Loucy (cell line): ENCODE data around the gene ASB10.

Source experiments
- H2AFZ ChIP-seq: fragments of 200-600 bp; sonication (generic); 2 replicates; pipeline ENCODE4 v1.6.0; 2016; ENCODE audit warnings: antibody characterized with exemption, mild to moderate bottlenecking, low read length, moderate library complexity
- H3F3A ChIP-seq: fragments of 200-600 bp; 2 replicates; pipeline ENCODE4 v1.6.0; 2016; ENCODE audit warnings: antibody characterized with exemption, low read depth, mild to moderate bottlenecking
- H3K27me3 ChIP-seq: fragments of 200-600 bp; sonication (generic); 2 replicates; pipeline ENCODE4 v1.6.1; 2014; ENCODE audit warnings: low read length, mild to moderate bottlenecking; ENCODE audit not compliant: insufficient read depth, poor library complexity, severe bottlenecking
- H3K36me3 ChIP-seq: fragments of 200-600 bp; sonication (generic); 2 replicates; pipeline ENCODE4 v1.6.1; 2016; ENCODE audit warnings: low read length; ENCODE audit not compliant: insufficient read depth
- H3K4me1 ChIP-seq: fragments of 200-600 bp; sonication (generic); 2 replicates; pipeline ENCODE4 v1.5.1; 2014; ENCODE audit warnings: low read length, mild to moderate bottlenecking; ENCODE audit not compliant: insufficient read depth, poor library complexity, severe bottlenecking
- H3K4me2 ChIP-seq: fragments of 200-600 bp; sonication (generic); 2 replicates; pipeline ENCODE4 v1.6.0; 2014; ENCODE audit warnings: antibody characterized with exemption, low read length, low read depth, mild to moderate bottlenecking; ENCODE audit not compliant: poor library complexity, severe bottlenecking
- H3K4me3 ChIP-seq: fragments of 200-600 bp; sonication (generic); 2 replicates; pipeline ENCODE4 v1.5.1; 2014; ENCODE audit warnings: low read length, mild to moderate bottlenecking, mixed read lengths; ENCODE audit not compliant: poor library complexity, severe bottlenecking
- H3K79me2 ChIP-seq: fragments of 200-600 bp; sonication (generic); 2 replicates; pipeline ENCODE4 v1.6.1; 2014; ENCODE audit warnings: low read length; ENCODE audit not compliant: insufficient read depth
- H3K9ac ChIP-seq: fragments of 200-600 bp; sonication (generic); 2 replicates; pipeline ENCODE4 v1.6.0; 2014; ENCODE audit warnings: mild to moderate bottlenecking, low read depth, low read length, moderate library complexity; ENCODE audit not compliant: poor library complexity, severe bottlenecking
- H3K9me2 ChIP-seq: fragments of 200-600 bp; sonication (generic); replicated peaks from 2 replicates; pipeline ENCODE4 v1.6.1; 2016; ENCODE audit warnings: low read depth, low read length, mixed read lengths
- H3K9me3 ChIP-seq: fragments of 200-600 bp; sonication (generic); 2 replicates; pipeline ENCODE4 v1.6.1; 2014; ENCODE audit warnings: mild to moderate bottlenecking, antibody characterized with exemption, low read length, low read depth; ENCODE audit not compliant: insufficient read depth
- H4K20me1 ChIP-seq: fragments of 200-600 bp; sonication (generic); 2 replicates; pipeline ENCODE4 v1.6.0; 2014; ENCODE audit warnings: antibody characterized with exemption, low read length, mild to moderate bottlenecking; ENCODE audit not compliant: insufficient read depth, poor library complexity, severe bottlenecking
- EZH2phosphoT487 ChIP-seq: fragments of 200-600 bp; IDR thresholded peaks from 2 replicates; pipeline ENCODE4 v1.6.1; 2018; ENCODE audit warnings: antibody characterized with exemption, mild to moderate bottlenecking, moderate library complexity, borderline replicate concordance
- TF ChIP-seq, protein P1 (sequence below): fragments of 200-600 bp; sonication (generic); conservative IDR thresholded peaks from 2 replicates; pipeline ENCODE4 v1.5.1; 2014; ENCODE audit warnings: mild to moderate bottlenecking, antibody characterized with exemption, low read length

ASB10 gene

DNA sequence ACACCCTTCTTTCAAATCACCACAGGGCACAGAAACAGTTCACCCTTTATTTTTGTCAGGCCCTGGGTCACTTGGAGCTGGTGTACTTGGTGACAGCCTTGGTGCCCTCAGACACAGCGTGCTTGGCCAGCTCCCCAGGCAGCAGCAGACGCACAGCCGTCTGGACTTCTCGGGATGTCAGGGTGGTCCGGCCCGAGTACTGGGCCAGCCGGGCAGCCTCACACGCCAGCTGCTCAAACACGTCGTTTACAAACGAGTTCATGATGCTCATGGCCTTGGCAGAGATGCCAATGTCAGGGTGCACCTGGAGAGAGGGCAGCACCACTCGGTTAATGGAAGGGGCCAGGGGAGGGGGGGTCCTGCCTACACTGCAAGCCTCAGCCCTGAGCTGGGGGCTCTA lies 20.8 kb upstream of the ASB10 start:
- H3K36me3 ChIP-seq = no peaks in the 10 kb centered on the region; the same call in 1 of the 2 replicates
- 0 out of 2 replicates have a peak, but pooled peaks cover 7% of the 10 kb centered on the region for H3F3A ChIP-seq
- no peaks in the 10 kb centered on the region for H3K27me3 ChIP-seq
- H3K79me2 ChIP-seq = no peaks in the 10 kb centered on the region
- H3K9me3 ChIP-seq = no peaks in the 10 kb centered on the region
- H3K4me3 ChIP-seq = peak overlapping the region; percentile 55
- peaks cover 44% of the 10 kb centered on the region for H3K4me1 ChIP-seq
- no peaks in the 10 kb centered on the region for H4K20me1 ChIP-seq
- peak overlapping the region; percentile 63 for H3K9ac ChIP-seq
- peak overlapping the region; percentile 83 for H3K4me2 ChIP-seq
- no peak for TF ChIP-seq EZH2phosphoT487
- TF ChIP-seq, protein P1, sequence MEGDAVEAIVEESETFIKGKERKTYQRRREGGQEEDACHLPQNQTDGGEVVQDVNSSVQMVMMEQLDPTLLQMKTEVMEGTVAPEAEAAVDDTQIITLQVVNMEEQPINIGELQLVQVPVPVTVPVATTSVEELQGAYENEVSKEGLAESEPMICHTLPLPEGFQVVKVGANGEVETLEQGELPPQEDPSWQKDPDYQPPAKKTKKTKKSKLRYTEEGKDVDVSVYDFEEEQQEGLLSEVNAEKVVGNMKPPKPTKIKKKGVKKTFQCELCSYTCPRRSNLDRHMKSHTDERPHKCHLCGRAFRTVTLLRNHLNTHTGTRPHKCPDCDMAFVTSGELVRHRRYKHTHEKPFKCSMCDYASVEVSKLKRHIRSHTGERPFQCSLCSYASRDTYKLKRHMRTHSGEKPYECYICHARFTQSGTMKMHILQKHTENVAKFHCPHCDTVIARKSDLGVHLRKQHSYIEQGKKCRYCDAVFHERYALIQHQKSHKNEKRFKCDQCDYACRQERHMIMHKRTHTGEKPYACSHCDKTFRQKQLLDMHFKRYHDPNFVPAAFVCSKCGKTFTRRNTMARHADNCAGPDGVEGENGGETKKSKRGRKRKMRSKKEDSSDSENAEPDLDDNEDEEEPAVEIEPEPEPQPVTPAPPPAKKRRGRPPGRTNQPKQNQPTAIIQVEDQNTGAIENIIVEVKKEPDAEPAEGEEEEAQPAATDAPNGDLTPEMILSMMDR = no peak
- H2AFZ ChIP-seq = no peak overlapping the region
- H3K9me2 ChIP-seq = no peaks in the 10 kb centered on the region

DNA sequence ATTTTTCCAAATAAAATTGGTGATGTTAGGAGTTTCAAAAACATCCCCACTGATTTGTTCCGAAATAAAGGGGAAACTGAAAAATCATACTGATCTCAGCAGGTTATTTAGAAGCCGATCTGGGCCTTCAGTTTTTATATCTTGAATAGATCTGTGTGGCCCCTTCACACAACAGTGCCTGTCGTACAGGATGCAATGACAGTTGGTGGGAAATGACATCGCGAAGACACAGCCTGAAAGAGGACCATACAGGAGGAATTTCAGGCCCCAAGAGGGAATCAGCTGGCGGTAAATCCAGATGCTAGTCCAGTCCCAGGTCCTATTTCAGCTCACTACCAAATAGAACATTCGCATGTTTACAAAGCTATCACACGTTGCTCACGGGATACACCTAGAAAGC lies 20.3 kb upstream of the ASB10 start:
- TF ChIP-seq, protein P1 = no peak
- TF ChIP-seq EZH2phosphoT487 = no peak
- Histone ChIP-seq H3K4me3 (peak overlapping the region; percentile 55), H4K20me1 (no peaks in the 10 kb centered on the region), H3K36me3 (no peaks in the 10 kb centered on the region; the same call in 1 of the 2 replicates), H2AFZ (0 out of 2 replicates have a peak overlapping the region, but pooled peaks have one; percentile 1), H3F3A (0 out of 2 replicates have a peak, but pooled peaks cover 7% of the 10 kb centered on the region), H3K9ac (peak overlapping the region; percentile 63), H3K9me3 (no peaks in the 10 kb centered on the region), H3K9me2 (no peaks in the 10 kb centered on the region), H3K4me1 (peaks cover 44% of the 10 kb centered on the region), H3K27me3 (no peaks in the 10 kb centered on the region), H3K79me2 (no peaks in the 10 kb centered on the region), H3K4me2 (peak overlapping the region; percentile 83)

DNA sequence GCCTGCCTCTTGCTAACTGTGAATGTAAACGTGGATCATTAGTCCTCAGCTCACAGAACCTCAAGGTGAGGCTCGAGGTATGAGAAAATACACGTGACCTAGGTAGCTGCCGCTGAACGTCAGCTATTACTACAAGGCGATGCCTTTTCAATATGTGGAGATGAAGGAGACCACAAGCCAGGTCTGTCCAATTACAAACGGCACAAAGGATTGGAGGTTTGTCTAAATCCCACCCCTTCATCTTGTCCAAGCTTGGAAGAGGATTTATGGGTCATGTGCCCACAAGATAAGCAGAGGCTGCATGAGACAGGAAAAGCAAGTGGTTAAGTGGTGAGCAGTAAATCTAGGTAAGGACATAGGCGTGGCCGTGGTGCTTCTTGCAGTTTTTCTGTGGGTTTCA lies 19.9 kb upstream of the ASB10 start:
- H3K9ac ChIP-seq = peak overlapping the region; percentile 57
- TF ChIP-seq EZH2phosphoT487 = no peak
- TF ChIP-seq, protein P1 = no peak
- H4K20me1 ChIP-seq = no peaks in the 10 kb centered on the region
- peaks cover 44% of the 10 kb centered on the region for H3K4me1 ChIP-seq
- no peaks in the 10 kb centered on the region for H3K9me2 ChIP-seq
- no peaks in the 10 kb centered on the region for H3K36me3 ChIP-seq
- no peaks in the 10 kb centered on the region for H3K27me3 ChIP-seq
- H3K4me2 ChIP-seq = peak overlapping the region; percentile 83
- 0 out of 2 replicates have a peak, but pooled peaks cover 7% of the 10 kb centered on the region for H3F3A ChIP-seq
- peak overlapping the region; percentile 55 for H3K4me3 ChIP-seq
- no peaks in the 10 kb centered on the region for H3K9me3 ChIP-seq
- no peaks in the 10 kb centered on the region for H3K79me2 ChIP-seq
- H2AFZ ChIP-seq = 0 out of 2 replicates have a peak overlapping the region, but pooled peaks have one; percentile 1
